Myocyte (in vitro differentiated cells): ENCODE measurements around the gene RUFY4. TPM values are rescaled to one million over a fixed set of nuclear protein-coding genes. Genes with fewer than 3 reads are reported as not detected.

ENCODE experiments used
- total RNA-seq: library from RNA; depleted of rRNA; stranded (reverse); fragments of >200 nt; gene quantifications from 2 replicates; pipeline ENCODE4 v1.2.3, GENCODE V29; 2014

Gene RUFY4
- total RNA-seq, 1 donor from 2014 or later: 0.08 TPM

Other genes starting within 250 kb of the RUFY4 start
- gene TNS1, start 66.3 kb upstream of the RUFY4 start, total RNA-seq: 106 TPM in 2 replicates
- gene CXCR2, start 56.8 kb downstream of the RUFY4 start, total RNA-seq: not detected in 2 replicates
- gene CXCR1, start 97.7 kb downstream of the RUFY4 start, total RNA-seq: not detected in 2 replicates
- 237 and 270 TPM in 2 replicates for gene ARPC2, start 147.9 kb downstream of the RUFY4 start, total RNA-seq
- gene GPBAR1, start 191.8 kb downstream of the RUFY4 start, total RNA-seq: 0.57 and 1.1 TPM in 2 replicates
- 173 and 198 TPM in 2 replicates for gene AAMP, start 200.9 kb downstream of the RUFY4 start, total RNA-seq
- gene PNKD, start 201.3 kb downstream of the RUFY4 start, total RNA-seq: 30.6 and 37.8 TPM in 2 replicates
- gene TMBIM1, start 223.2 kb downstream of the RUFY4 start, total RNA-seq: 198 and 212 TPM in 2 replicates